ENCODE data around the gene PIP5K1A.

GRCh38 chr1:151246786-151247185 lies 48.4 kb downstream of the PIP5K1A start:
- TF ChIP-seq, protein P1, sequence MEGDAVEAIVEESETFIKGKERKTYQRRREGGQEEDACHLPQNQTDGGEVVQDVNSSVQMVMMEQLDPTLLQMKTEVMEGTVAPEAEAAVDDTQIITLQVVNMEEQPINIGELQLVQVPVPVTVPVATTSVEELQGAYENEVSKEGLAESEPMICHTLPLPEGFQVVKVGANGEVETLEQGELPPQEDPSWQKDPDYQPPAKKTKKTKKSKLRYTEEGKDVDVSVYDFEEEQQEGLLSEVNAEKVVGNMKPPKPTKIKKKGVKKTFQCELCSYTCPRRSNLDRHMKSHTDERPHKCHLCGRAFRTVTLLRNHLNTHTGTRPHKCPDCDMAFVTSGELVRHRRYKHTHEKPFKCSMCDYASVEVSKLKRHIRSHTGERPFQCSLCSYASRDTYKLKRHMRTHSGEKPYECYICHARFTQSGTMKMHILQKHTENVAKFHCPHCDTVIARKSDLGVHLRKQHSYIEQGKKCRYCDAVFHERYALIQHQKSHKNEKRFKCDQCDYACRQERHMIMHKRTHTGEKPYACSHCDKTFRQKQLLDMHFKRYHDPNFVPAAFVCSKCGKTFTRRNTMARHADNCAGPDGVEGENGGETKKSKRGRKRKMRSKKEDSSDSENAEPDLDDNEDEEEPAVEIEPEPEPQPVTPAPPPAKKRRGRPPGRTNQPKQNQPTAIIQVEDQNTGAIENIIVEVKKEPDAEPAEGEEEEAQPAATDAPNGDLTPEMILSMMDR (IDR thresholded peaks at IDR 0.05 in 4 of 5, conservative IDR thresholded peaks at IDR 0.05 in 1 of 5), result no peak
- TF ChIP-seq POLR2A (IDR thresholded peaks at IDR 0.05), result no peak
